K562 (cell line): ENCODE results near the gene MS4A1. TPM values are rescaled to one million over a fixed set of nuclear protein-coding genes. Genes with fewer than 3 reads are reported as not detected.

Source experiments
- ATAC-seq: fragments of 200-7000 bp; cut with Tn5 transposase; 3 replicates; pipeline ENCODE4 v1.9.1; 2020; ENCODE audit warnings: moderate library complexity
- BruUV-seq: library from RNA; stranded (reverse); fragments of 400-500 nt; replicated peaks from 2 replicates; lab custom pipeline; 2021; lab: Mats Ljungman, UMichigan
- CTCF ChIA-PET: fragments of 300-600 bp; formaldehyde crosslinking; extraction: SDS; loops from one replicate; lab custom pipeline; 2021; ENCODE audit warnings: low intra/inter-chr PET ratio; lab: Yijun Ruan, JAX
- POLR2A ChIA-PET: fragments of 300-600, 350-650 bp; sonication (Branson Sonifier 250); formaldehyde crosslinking; extraction: SDS; loops from one replicate; lab custom pipeline; 2021; ENCODE audit warnings: antibody characterized with exemption, inconsistent platforms; lab: Yijun Ruan, JAX
- DNase-seq, 4 experiments: peaks; one replicate each; pipeline versions ENCODE4 v3.0.0 to v3.0.0-alpha.2; 2011 to 2018; ENCODE audit warnings: low spot score in 3 of 4, mixed read lengths in 3 of 4; ENCODE audit errors: extremely low read depth in 1 of 4
- FAIRE-seq: peaks from 2 replicates; lab custom pipeline; 2011; peaks lifted over from hg19 to GRCh38; lab: Jason Lieb, UNC
- H2AFZ ChIP-seq: 2 replicates; pipeline ENCODE4 v1.6.0; 2011; ENCODE audit warnings: low read depth, low read length, control low read depth, inconsistent platforms
- H3K27ac ChIP-seq: fragments of 200-600 bp; 3 replicates; pipeline ENCODE4 v1.8.0; 2011; ENCODE audit warnings: low read depth, mild to moderate bottlenecking, control low read depth, inconsistent platforms, low read length, moderate library complexity, mixed read lengths; ENCODE audit errors: extremely low read depth
- H3K27me3 ChIP-seq, 2 experiments: fragments of 300-600 bp in 1 of 2; 2 replicates in 1 of 2; 3 replicates in 1 of 2; pipeline versions ENCODE4 v1.6.0 to v1.8.0; 2011; ENCODE audit warnings: inconsistent platforms in 2 of 2, low read length in 2 of 2, mild to moderate bottlenecking in 1 of 2, mixed read lengths in 1 of 2, moderate library complexity in 1 of 2; ENCODE audit not compliant: control insufficient read depth in 2 of 2, insufficient read depth in 2 of 2
- H3K36me3 ChIP-seq: fragments of 300-600 bp; 3 replicates; pipeline ENCODE4 v1.8.0; 2011; ENCODE audit warnings: mild to moderate bottlenecking, low read length, inconsistent platforms; ENCODE audit not compliant: control insufficient read depth, insufficient read depth
- H3K4me1 ChIP-seq, 2 experiments: fragments of 200-600 bp in 1 of 2; replicated peaks in 1 of 2; 2 replicates in 1 of 2; 3 replicates in 1 of 2; pipeline versions ENCODE4 v1.5.1 to v1.8.0; 2011; ENCODE audit warnings: inconsistent platforms in 2 of 2, low read length in 2 of 2, mild to moderate bottlenecking in 1 of 2, mixed read lengths in 1 of 2, moderate library complexity in 1 of 2; ENCODE audit not compliant: control insufficient read depth in 2 of 2, insufficient read depth in 2 of 2
- H3K4me2 ChIP-seq: 2 replicates; pipeline ENCODE4 v1.6.1; 2011; ENCODE audit warnings: low read length, control low read depth, inconsistent platforms, mixed read lengths; ENCODE audit not compliant: insufficient read depth
- H3K4me3 ChIP-seq: fragments of 200-600 bp; sonication (generic), shearing (Covaris generic); 2 replicates; pipeline ENCODE4 v1.5.1; 2016; ENCODE audit warnings: control low read depth, inconsistent platforms
- H3K79me2 ChIP-seq: fragments of 200-600 bp; 3 replicates; pipeline ENCODE4 v1.8.0; 2011; ENCODE audit warnings: low read length, inconsistent platforms; ENCODE audit not compliant: control insufficient read depth, insufficient read depth
- H3K9ac ChIP-seq, 2 experiments: 2 replicates each; pipeline versions ENCODE4 v1.6.0 to v1.6.1; 2011; ENCODE audit warnings: low read depth in 2 of 2, low read length in 2 of 2, control low read depth in 1 of 2, inconsistent platforms in 1 of 2, mild to moderate bottlenecking in 1 of 2, mixed read lengths in 1 of 2; ENCODE audit not compliant: insufficient read depth in 1 of 2
- H3K9me1 ChIP-seq: one replicate; pipeline ENCODE4 v1.6.0; 2011; ENCODE audit warnings: inconsistent platforms, mild to moderate bottlenecking, low read length, moderate library complexity; ENCODE audit not compliant: control insufficient read depth, insufficient read depth
- H3K9me3 ChIP-seq: replicated peaks from 2 replicates; pipeline ENCODE4 v1.5.1; 2011; ENCODE audit warnings: low read depth, low read length, inconsistent platforms; ENCODE audit not compliant: control insufficient read depth, insufficient read depth
- H4K20me1 ChIP-seq: replicated peaks from 2 replicates; pipeline ENCODE4 v1.6.1; 2011; ENCODE audit warnings: low read length, inconsistent platforms, mixed read lengths; ENCODE audit not compliant: control insufficient read depth, insufficient read depth
- MBD2 ChIP-seq: sonication (generic); IDR thresholded peaks from 2 replicates; pipeline ENCODE4 v1.6.1; 2016; ENCODE audit warnings: low read depth, borderline replicate concordance
- MXI1 ChIP-seq: IDR thresholded peaks from 2 replicates; pipeline ENCODE4 v1.6.1; 2011; ENCODE audit warnings: low read depth, mild to moderate bottlenecking, improper control_type of control experiment, low read length
- STAT5B ChIP-seq: fragments of 250-450 bp; sonication (Bioruptor Pico); IDR thresholded peaks from 2 replicates; pipeline ENCODE4 v1.8.0; 2021; ENCODE audit warnings: mild to moderate bottlenecking, inconsistent platforms
- WGBS: fragments of 100-300 bp; shearing (Covaris generic); methylation state at CpG from one replicate; pipeline ENCODE4 v1.1.6; 2016; ENCODE audit warnings: low coverage, mixed read lengths; ENCODE audit not compliant: insufficient coverage; ENCODE audit errors: missing lambda C conversion rate; 5-methylcytosine and 5-hydroxymethylcytosine counted together
- in situ Hi-C: fragments of 300-500 bp; cut with MboI; formaldehyde crosslinking; loops from 4 replicates; pipeline ENCODE4 v1.15.0; 2018; ENCODE audit warnings: inconsistent platforms, mixed read lengths
- intact Hi-C: fragments of 100-400 bp; cut with micrococcal nuclease; formaldehyde crosslinking; loops from 2 replicates; pipeline ENCODE4 v1.14.2; 2022
- polyA plus RNA-seq, 8 experiments: library from polyadenylated mRNA; depleted of rRNA in 4 of 8; stranded (reverse) in 5 of 8; unstranded in 3 of 8; fragments of >200 nt; fragmentation: Nextera tagmentation in 2 of 8; fragmentation: Illumina TruSeq in 1 of 8; extraction: Ambion mirVana in 2 of 8; extraction: Trizol in 1 of 8; gene quantifications; 2 replicates each; pipeline versions ENCODE4 v1.2.1 to v1.2.3, GENCODE V29; 2011 to 2014; ENCODE audit warnings: inconsistent platforms in 1 of 8, missing spikeins in 1 of 8
- total RNA-seq, 7 experiments: library from RNA; depleted of rRNA in 6 of 7; stranded (reverse); fragments of >200 nt in 6 of 7; fragmentation: Illumina TruSeq in 2 of 7; extraction: Trizol in 2 of 7; gene quantifications; 2 replicates each; pipeline versions ENCODE4 v1.2.1 to v1.2.3, GENCODE V29; 2011 to 2021; ENCODE audit warnings: low replicate concordance in 1 of 7
- TF ChIP-seq, protein P1 (sequence below): fragments of 450-650 bp; IDR thresholded peaks from 2 replicates; pipeline ENCODE4 v1.6.1; 2017; ENCODE audit warnings: antibody characterized with exemption, mild to moderate bottlenecking
- TF ChIP-seq, protein P2 (sequence below): fragments of 450-650 bp; formaldehyde crosslinking; IDR thresholded peaks from 2 replicates; pipeline ENCODE4 v1.4.0; 2022; ENCODE audit warnings: missing genetic modification characterization

Gene MS4A1
- total and polyA plus RNA-seq, 9 of the 15 experiments (the other 6 are each of a cell fraction or from before 2014, with no cell fraction given): 0.01 to 0.24 (median 0.03) TPM; not detected in 5

DNA sequence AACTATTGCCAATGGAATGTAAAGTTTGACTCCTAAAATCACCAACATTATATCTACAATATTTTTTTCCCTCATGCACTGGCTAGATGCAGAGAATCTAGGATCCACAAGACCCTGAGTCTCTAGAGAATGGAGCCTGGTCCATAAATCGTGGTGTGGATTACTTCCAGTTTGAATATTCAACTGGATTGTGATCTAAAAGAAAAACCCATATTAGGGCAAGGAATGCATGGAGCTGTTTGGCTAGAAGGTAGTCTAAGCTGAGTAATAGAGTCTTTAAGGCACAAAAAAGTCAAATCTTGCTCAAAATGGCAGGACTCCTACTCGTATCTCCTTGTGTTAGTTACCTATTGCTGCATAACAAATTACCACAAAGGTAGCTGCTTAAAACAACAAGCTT, 35.6 kb upstream of the MS4A1 start (continued):
- TF ChIP-seq, protein P1, sequence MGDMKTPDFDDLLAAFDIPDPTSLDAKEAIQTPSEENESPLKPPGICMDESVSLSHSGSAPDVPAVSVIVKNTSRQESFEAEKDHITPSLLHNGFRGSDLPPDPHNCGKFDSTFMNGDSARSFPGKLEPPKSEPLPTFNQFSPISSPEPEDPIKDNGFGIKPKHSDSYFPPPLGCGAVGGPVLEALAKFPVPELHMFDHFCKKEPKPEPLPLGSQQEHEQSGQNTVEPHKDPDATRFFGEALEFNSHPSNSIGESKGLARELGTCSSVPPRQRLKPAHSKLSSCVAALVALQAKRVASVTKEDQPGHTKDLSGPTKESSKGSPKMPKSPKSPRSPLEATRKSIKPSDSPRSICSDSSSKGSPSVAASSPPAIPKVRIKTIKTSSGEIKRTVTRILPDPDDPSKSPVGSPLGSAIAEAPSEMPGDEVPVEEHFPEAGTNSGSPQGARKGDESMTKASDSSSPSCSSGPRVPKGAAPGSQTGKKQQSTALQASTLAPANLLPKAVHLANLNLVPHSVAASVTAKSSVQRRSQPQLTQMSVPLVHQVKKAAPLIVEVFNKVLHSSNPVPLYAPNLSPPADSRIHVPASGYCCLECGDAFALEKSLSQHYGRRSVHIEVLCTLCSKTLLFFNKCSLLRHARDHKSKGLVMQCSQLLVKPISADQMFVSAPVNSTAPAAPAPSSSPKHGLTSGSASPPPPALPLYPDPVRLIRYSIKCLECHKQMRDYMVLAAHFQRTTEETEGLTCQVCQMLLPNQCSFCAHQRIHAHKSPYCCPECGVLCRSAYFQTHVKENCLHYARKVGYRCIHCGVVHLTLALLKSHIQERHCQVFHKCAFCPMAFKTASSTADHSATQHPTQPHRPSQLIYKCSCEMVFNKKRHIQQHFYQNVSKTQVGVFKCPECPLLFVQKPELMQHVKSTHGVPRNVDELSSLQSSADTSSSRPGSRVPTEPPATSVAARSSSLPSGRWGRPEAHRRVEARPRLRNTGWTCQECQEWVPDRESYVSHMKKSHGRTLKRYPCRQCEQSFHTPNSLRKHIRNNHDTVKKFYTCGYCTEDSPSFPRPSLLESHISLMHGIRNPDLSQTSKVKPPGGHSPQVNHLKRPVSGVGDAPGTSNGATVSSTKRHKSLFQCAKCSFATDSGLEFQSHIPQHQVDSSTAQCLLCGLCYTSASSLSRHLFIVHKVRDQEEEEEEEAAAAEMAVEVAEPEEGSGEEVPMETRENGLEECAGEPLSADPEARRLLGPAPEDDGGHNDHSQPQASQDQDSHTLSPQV: no peak
- TF ChIP-seq, protein P2, sequence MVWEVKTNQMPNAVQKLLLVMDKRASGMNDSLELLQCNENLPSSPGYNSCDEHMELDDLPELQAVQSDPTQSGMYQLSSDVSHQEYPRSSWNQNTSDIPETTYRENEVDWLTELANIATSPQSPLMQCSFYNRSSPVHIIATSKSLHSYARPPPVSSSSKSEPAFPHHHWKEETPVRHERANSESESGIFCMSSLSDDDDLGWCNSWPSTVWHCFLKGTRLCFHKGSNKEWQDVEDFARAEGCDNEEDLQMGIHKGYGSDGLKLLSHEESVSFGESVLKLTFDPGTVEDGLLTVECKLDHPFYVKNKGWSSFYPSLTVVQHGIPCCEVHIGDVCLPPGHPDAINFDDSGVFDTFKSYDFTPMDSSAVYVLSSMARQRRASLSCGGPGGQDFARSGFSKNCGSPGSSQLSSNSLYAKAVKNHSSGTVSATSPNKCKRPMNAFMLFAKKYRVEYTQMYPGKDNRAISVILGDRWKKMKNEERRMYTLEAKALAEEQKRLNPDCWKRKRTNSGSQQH (CRISPR knock-in tag): no peak

- no peaks in the 10 kb centered on the region for H3K36me3 ChIP-seq
- H3K4me3 ChIP-seq: no peak overlapping the region
- no peaks in the 10 kb centered on the region for H3K4me1 ChIP-seq
- 0% methylated on average over 1 of the region's 1 CpG for WGBS
- DNase-seq (no peak), FAIRE-seq (no peak), ATAC-seq (no peak)
- H3K27me3 ChIP-seq: no peaks in the 10 kb centered on the region
- POLR2A ChIA-PET: no interaction called here
- no peak overlapping the region for H3K4me2 ChIP-seq
- H4K20me1 ChIP-seq: no peaks in the 10 kb centered on the region
- no peaks in the 10 kb centered on the region for H3K79me2 ChIP-seq
- H3K27ac ChIP-seq: no peak overlapping the region
- CTCF ChIA-PET: no interaction called here
- intact Hi-C loops: no loop called here
- H3K9me1 ChIP-seq: no peaks in the 10 kb centered on the region
- no TSS peak for BruUV-seq
- no peak overlapping the region for H3K9ac ChIP-seq
- H2AFZ ChIP-seq: no peak overlapping the region
- no peaks in the 10 kb centered on the region for H3K9me3 ChIP-seq
- no peak for TF ChIP-seq MBD2
- no peak for TF ChIP-seq STAT5B (CRISPR knock-in tag)
- TF ChIP-seq MXI1: no peak
- in situ Hi-C loops: no loop called here
Measured at GRCh38 chr11:60422609-60423008, 33.0 kb upstream of the MS4A1 start.
